Gastrocnemius medialis (tissue), 4 donors: ENCODE results near the gene IFFO2. TPM values are rescaled to one million over a fixed set of nuclear protein-coding genes. Genes with fewer than 3 reads are reported as not detected.

Experiments
- ATAC-seq, 2 donors: fragments of 150-250 bp; one replicate each; pipeline ENCODE4 v1.9.1; 2016
- DNase-seq, 2 donors: peaks; one replicate each; pipeline ENCODE4 v3.0.0-alpha.2; 2019
- H3K27ac ChIP-seq, 4 donors: fragments of 200-600 bp; sonication (generic); 1 replicate in 1 of 4; 2 replicates in 3 of 4; pipeline ENCODE4 v1.5.1; 2016 to 2018; ENCODE audit warnings: mild to moderate bottlenecking in 2 of 4, moderate library complexity in 1 of 4
- H3K27me3 ChIP-seq, 3 donors: fragments of 200-600 bp; sonication (generic) in 2 of 3; 1 replicate in 1 of 3; 2 replicates in 2 of 3; pipeline versions ENCODE4 v1.5.1 to v1.6.0; 2016 to 2019; ENCODE audit warnings: mild to moderate bottlenecking in 1 of 3, moderate library complexity in 1 of 3
- H3K36me3 ChIP-seq, 2 donors: fragments of 200-600 bp; sonication (generic) in 1 of 2; one replicate each; pipeline ENCODE4 v1.5.1; 2017 to 2018
- H3K4me1 ChIP-seq, 2 donors: fragments of 200-600 bp; sonication (generic) in 1 of 2; one replicate each; pipeline ENCODE4 v1.5.1; 2016 to 2017; ENCODE audit warnings: mild to moderate bottlenecking in 2 of 2
- H3K4me3 ChIP-seq, 4 donors: fragments of 200-600 bp; sonication (generic) in 3 of 4; 1 replicate in 1 of 4; 2 replicates in 3 of 4; pipeline ENCODE4 v1.5.1; 2016 to 2019; ENCODE audit warnings: mild to moderate bottlenecking in 2 of 4
- H3K9me3 ChIP-seq, 3 donors: fragments of 200-600 bp; sonication (generic) in 2 of 3; 1 replicate in 1 of 3; 2 replicates in 2 of 3; pipeline ENCODE4 v1.5.1; 2016 to 2019
- CTCF ChIP-seq, 5 experiments: fragments of 450-650 bp in 3 of 5; fragments of 200-600 bp in 2 of 5; sonication (generic) in 2 of 5; IDR thresholded peaks in 4 of 5; conservative IDR thresholded peaks in 1 of 5; 1 replicate in 4 of 5; 2 replicates in 1 of 5; pipeline ENCODE4 v1.5.1; 2016 to 2019; ENCODE audit warnings: antibody characterized with exemption in 5 of 5, mild to moderate bottlenecking in 3 of 5, moderate library complexity in 3 of 5
- POLR2A ChIP-seq, 2 donors: fragments of 450-650 bp; IDR thresholded peaks; one replicate each; pipeline ENCODE4 v1.6.1; 2017; ENCODE audit warnings: antibody characterized with exemption in 2 of 2, mild to moderate bottlenecking in 2 of 2, moderate library complexity in 2 of 2
- in situ Hi-C, 4 donors: fragments of 200-750 bp; cut with MboI; loops; one replicate each; pipeline versions ENCODE4 v1.15.0 to v1.8.0; 2017; ENCODE audit warnings: low sequenced_read_pairs in 4 of 4
- intact Hi-C: fragments of 100-400 bp; cut with DNase I; formaldehyde crosslinking; loops from one replicate; pipeline ENCODE4 v1.15.1; 2023; ENCODE audit warnings: low total_unique reads
- total RNA-seq, 4 donors: library from RNA; depleted of rRNA; stranded (reverse); fragments of >200 nt; gene quantifications; one replicate each; pipeline versions ENCODE4 v1.1.0 to v1.2.3, GENCODE V29; 2016

IFFO2 gene
- total RNA-seq, 4 donors from 2014 or later: 2.1 to 16.3 (median 5.7) TPM

- DNase-seq (no peak), ATAC-seq (peak in 1 of 2 donors; percentile 8)
- no peak overlapping the region for H3K4me3 ChIP-seq
- H3K9me3 ChIP-seq: no peaks in the 10 kb centered on the region
- in situ Hi-C loops (no loop called here), intact Hi-C loops (no loop called here)
- no peak overlapping the region for H3K27ac ChIP-seq
- no peaks in the 10 kb centered on the region for H3K27me3 ChIP-seq
- no peak for TF ChIP-seq POLR2A (IDR thresholded peaks at IDR 0.05)
- no peak for TF ChIP-seq CTCF (IDR thresholded peaks at IDR 0.05 in 4 of 5, conservative IDR thresholded peaks at IDR 0.05 in 1 of 5)
- no peaks in the 10 kb centered on the region for H3K36me3 ChIP-seq
- peaks cover 2 to 3% of the 10 kb centered on the region in 2 donors for H3K4me1 ChIP-seq
These were observed 24.1 kb downstream of the IFFO2 start for GRCh38 chr1:18932387-18932786.

GRCh38 chr1:18931730-18932129, 24.7 kb downstream of the IFFO2 start:
- intact Hi-C loops (no loop called here), in situ Hi-C loops (no loop called here)
- no peak for DNase-seq
- H3K36me3 ChIP-seq: no peaks in the 10 kb centered on the region
- no peak for ATAC-seq
- H3K9me3 ChIP-seq: no peaks in the 10 kb centered on the region
- H3K27ac ChIP-seq: no peak overlapping the region
- H3K4me1 ChIP-seq: peaks cover 9% of the 10 kb centered on the region in 2 donors
- no peaks in the 10 kb centered on the region for H3K27me3 ChIP-seq
- H3K4me3 ChIP-seq: no peak overlapping the region
- TF ChIP-seq CTCF (IDR thresholded peaks at IDR 0.05 in 4 of 5, conservative IDR thresholded peaks at IDR 0.05 in 1 of 5): no peak
- TF ChIP-seq POLR2A (IDR thresholded peaks at IDR 0.05): no peak

- intact Hi-C loops: no loop called here
These were observed 26.8 kb downstream of the IFFO2 start for GRCh38 chr1:18929686-18930085.

GRCh38 chr1:18928985-18929384, 27.5 kb downstream of the IFFO2 start:
- in situ Hi-C loops (no loop called here), intact Hi-C loops (no loop called here)
- Histone ChIP-seq H3K27ac (no peak overlapping the region), H3K4me1 (peaks cover 17 to 24% of the 10 kb centered on the region in 2 donors), H3K9me3 (no peaks in the 10 kb centered on the region), H3K4me3 (no peak overlapping the region), H3K27me3 (no peaks in the 10 kb centered on the region), H3K36me3 (no peaks in the 10 kb centered on the region)
- ATAC-seq (no peak), DNase-seq (no peak)
- TF ChIP-seq POLR2A (IDR thresholded peaks at IDR 0.05): no peak
- TF ChIP-seq CTCF (IDR thresholded peaks at IDR 0.05 in 4 of 5, conservative IDR thresholded peaks at IDR 0.05 in 1 of 5): no peak

More at GRCh38 chr1:18929686-18930085, 26.8 kb downstream of the IFFO2 start:
- in situ Hi-C loops: no loop called here
- H3K27me3 ChIP-seq: no peaks in the 10 kb centered on the region
- DNase-seq (no peak), ATAC-seq (no peak)
- H3K36me3 ChIP-seq: no peaks in the 10 kb centered on the region
- H3K27ac ChIP-seq: no peak overlapping the region
- no peak for TF ChIP-seq CTCF (IDR thresholded peaks at IDR 0.05 in 4 of 5, conservative IDR thresholded peaks at IDR 0.05 in 1 of 5)
- TF ChIP-seq POLR2A (IDR thresholded peaks at IDR 0.05): no peak
- peaks cover 10 to 20% of the 10 kb centered on the region in 2 donors for H3K4me1 ChIP-seq
- H3K4me3 ChIP-seq: no peak overlapping the region
- no peaks in the 10 kb centered on the region for H3K9me3 ChIP-seq

- peaks cover 23 to 30% of the 10 kb centered on the region in 2 donors for H3K4me1 ChIP-seq
- no peak for DNase-seq
- no peaks in the 10 kb centered on the region for H3K9me3 ChIP-seq
- no peaks in the 10 kb centered on the region for H3K27me3 ChIP-seq
- TF ChIP-seq POLR2A (IDR thresholded peaks at IDR 0.05): no peak
- TF ChIP-seq CTCF (IDR thresholded peaks at IDR 0.05 in 4 of 5, conservative IDR thresholded peaks at IDR 0.05 in 1 of 5): no peak
- intact Hi-C loops: no loop called here
- H3K4me3 ChIP-seq: no peak overlapping the region
- no peak for ATAC-seq
- in situ Hi-C loops: no loop called here
- no peak overlapping the region for H3K27ac ChIP-seq
- no peaks in the 10 kb centered on the region for H3K36me3 ChIP-seq
These were observed 28.1 kb downstream of the IFFO2 start for GRCh38 chr1:18928406-18928805.
